Stimulated activated CD4-positive, alpha-beta T cell treated with anti-CD3 and anti-CD28 coated beads, Interleukin-12 subunit alpha, Interleukin-12 subunit beta, amount 100 ng/mL, for 24 hours (primary cell): ENCODE data around the gene CLIP4.

Experiments used
- DNase-seq, 2 experiments: peaks; one replicate each; pipeline ENCODE4 v3.0.0-alpha.2; 2020; ENCODE audit warnings: low read depth in 2 of 2

The CLIP4 gene

DNA sequence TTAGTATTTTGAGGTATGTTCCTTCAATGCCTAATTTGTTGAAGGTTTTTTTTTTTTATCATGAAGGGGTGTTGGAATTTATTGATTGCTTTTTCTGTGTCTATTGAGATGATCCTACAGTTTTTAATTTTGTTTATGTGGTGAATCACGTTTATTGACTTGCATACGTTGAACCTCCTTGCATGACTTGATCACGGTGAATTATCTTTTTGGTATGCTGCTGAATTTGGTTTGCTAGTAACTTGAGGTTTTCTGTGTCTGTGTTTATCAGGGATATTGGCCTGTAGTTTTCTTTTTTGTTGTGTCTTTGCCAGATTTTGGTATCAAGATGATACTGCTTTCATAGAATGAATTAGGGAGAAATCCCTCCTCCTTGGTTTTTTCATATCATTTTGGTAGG lies 23.9 kb downstream of the CLIP4 start:
- DNase-seq, result no peak

DNA sequence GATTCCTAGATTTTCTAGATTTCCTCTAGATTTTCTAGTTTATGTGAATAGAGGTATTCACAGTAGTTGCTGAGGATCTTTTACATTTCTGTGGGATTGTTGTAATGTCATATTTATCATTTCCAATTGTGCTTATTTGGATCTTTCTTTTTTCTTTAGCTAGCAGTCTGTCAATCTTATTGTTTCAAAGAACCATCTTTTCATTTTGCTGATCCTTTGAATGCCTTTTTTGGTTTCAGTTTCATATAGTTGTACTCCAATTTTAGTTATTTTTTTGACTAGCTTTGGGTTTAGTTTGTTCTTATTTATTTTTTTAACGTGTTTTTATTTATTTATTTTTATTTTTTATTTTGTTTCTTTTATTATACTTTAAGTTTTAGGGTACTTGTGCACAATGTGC lies 24.5 kb downstream of the CLIP4 start:
- no peak for DNase-seq

DNA sequence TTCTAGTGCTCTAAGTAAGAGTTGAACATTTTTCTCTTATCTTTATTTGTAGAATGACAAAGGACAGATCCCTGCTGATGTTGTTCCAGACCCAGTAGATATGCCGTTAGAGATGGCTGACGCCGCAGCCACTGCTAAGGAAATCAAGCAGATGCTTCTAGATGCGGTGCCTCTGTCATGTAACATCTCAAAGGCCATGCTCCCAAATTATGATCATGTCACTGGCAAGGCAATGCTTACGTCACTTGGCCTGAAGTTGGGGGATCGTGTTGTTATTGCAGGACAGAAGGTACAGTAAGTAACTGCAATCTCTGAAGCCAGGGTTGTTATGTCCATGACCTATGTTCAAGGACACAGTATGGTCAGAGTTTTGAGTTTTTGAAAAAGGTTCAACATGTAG lies 28.4 kb downstream of the CLIP4 start:
- DNase-seq, result no peak

DNA sequence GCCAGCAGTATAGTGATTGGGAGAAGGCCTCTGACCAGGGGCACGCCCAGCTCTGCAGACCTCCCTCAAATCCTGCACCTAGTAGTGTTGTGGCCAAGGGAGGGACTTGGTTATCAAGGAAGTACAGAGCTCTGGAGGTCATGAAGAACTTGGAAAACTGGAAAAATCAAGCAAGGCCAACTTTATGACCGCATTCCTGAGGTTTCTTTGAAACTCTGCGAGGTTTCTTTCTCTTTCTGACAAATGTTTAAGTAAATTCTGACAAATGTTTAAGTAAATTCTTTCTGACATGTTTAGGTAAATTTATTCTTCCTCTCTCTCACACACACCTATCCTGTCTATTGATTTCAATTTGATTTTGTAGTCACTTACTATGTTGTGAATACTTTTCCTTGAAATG lies 31.0 kb downstream of the CLIP4 start:
- DNase-seq, result no peak

DNA sequence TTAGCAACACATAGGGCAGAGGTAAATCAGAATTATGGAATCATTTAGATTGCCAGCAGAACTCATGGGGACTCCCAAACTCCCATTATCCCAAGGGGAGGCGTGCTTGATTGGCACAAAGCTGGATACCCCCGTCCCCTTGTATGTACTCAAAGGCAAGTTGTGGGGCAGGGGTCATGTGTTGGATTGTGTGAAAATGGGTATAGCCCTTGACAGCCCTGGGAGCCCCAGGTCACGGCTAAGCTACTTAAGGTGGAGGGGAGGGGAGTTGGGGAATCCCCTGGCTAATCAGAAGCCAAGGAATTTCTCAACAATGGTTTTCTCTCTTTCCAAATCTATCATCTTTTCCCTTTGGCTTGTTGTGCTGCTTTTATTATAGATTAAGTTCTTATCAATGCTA lies 32.7 kb downstream of the CLIP4 start:
- no peak for DNase-seq

DNA sequence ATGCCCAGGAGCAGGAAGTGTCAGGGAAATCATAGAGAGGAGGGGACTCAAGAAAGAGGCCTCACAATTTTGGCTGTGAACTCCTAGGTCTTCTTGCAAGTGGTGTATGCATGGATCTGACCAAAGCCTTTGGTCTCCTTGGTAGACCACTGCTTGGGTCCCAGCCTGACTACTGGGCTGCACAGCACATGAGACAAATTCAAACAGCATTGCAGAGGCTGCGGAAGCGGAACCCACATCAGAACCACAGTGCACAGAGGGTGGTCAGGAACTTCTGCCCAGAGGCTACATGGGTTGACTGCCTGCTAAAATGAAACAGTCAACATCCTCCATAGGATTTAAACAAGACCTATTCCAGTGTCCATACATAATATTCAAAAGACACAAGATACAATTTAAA lies 39.4 kb downstream of the CLIP4 start:
- DNase-seq, result no peak

DNA sequence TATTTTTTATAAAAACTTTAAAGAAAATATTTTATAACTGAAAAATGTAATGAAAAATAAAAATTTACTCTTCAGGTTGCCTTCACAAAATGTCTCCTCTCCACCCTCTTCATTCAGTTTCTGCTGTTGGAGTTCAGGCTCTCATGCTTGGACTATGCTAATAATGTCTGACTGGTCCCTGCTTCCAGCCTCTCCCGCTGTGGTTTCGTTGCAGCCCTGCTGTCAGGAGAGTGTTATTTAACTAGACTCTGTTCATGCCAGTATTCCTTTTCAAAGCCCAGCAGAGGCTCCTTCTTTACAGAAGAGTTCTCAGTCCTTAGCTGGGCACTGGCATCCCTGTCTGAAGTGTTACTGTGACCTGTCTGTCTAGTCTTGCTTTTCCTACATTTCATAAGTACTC lies 40.4 kb downstream of the CLIP4 start:
- no peak for DNase-seq

DNA sequence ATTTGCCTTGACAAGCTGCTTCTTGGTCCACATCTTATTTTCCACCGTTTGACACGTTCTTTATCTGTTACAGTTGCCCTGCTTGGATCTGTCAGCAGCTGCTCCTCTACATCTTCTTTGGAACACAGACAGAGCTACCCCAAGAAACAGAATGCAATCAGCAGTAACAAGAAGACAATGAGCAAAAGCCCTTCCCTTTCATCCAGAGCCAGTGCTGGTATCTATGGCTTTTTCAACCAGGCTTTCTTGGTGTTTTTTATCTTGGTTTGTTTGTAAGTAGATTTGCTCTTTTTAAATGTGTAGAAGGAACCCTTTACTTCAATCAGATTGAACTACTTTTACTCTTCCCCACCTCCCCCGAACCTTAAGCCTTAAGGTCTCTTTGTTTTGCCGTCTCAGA lies 41.9 kb downstream of the CLIP4 start:
- no peak for DNase-seq

DNA sequence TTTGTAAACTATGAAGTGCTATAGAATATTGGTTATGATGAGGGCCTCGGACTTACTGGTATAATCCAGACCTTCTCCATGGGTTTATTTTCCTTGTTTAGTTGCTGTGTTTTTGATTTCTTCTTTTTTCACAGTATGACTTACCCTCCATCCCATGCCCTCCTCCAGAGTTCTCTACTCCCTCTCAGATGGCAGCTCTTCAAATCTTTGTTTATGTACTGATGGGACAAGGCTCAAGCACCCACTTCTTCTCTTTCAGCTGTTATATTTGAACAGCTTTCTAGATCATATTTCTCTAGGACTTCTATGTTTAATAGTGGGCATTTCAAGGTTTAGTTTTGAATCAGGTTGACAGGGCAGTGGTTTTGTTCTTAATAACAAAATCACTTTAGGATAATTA lies 43.9 kb downstream of the CLIP4 start:
- DNase-seq, result no peak

DNA sequence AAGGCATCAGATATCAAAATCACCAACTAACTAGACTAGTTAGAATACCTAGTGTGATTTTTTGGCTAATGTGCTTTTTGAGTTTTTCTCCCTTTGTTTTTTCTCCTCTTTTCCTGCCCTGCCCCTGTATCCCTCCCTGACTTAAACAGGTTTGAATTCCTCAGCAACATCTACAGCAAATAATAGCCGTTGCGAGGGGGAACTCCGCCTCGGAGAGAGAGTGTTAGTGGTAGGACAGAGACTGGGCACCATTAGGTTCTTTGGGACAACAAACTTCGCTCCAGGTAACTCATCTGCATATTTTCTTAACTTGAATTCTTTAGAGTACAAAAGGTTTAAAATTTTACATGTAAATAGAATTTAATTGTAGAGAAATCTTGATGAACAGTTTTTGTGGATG lies 45.0 kb downstream of the CLIP4 start:
- DNase-seq, result no peak

DNA sequence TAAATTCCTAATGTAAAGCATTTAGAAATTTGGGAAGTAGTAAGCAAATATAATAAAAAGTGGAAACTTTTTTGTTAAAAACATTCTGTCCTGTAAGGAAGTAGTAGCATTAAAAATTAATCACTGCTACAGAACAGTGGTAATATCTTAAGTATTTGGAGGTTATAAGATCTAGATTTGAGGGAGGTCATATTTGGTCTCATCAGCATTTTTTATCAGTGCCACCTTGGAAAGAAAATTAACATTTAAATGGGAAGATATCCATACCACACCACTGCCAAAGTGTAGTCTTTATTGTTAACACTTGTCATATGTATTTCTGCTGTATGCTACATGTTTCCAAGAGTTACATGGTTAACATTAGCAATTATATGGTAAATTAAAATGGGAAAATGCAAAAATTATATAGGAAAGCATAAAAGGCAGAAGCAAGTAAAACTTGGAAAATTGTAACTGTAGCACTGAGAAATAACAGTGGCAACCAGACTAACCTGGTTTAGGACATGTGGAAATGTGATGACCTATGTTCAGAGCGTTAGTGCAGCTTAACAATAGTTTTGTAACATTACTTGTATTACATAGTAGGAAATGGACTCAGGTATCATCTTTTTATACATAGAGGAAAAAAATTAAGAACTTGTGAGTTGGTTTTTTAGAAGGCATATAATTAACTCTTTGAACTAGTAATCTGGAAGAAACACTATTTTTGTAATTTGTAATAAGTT lies 47.2 kb downstream of the CLIP4 start:
- no peak for DNase-seq

DNA sequence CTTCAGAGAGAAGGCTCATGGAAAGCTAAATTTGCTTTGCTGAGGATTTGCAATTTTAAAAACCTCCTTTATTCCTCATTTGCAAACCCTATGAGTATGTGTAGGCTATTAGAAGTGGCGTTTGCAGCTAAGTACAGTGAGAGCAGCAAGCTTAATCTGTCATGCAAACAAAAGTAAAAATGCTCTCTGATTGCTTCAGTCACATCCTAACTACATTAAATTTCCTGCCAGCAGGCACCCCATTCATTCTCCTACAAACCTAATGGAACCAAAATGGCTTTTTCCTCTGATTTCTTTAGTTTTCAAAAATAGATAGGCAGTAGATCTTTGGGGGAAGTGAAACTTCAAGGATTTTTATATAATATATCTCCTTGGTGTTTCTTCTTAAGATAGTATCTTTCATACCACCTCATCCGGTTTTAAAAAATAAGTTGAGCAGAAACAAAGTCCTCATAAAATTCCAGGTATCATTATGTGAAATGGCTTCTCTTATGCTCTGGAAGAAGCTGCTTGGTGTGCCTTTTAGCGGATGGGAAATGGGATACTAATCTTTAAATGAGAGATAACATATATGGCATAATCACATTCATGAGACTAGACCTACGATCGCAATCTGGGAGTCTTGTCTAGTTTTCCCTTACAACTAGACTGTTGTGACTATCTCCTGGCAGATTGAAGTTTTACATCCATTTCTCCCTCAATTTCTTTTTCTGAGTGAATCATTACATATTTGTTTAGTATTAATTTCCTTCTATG lies 49.1 kb downstream of the CLIP4 start:
- no peak for DNase-seq

DNA sequence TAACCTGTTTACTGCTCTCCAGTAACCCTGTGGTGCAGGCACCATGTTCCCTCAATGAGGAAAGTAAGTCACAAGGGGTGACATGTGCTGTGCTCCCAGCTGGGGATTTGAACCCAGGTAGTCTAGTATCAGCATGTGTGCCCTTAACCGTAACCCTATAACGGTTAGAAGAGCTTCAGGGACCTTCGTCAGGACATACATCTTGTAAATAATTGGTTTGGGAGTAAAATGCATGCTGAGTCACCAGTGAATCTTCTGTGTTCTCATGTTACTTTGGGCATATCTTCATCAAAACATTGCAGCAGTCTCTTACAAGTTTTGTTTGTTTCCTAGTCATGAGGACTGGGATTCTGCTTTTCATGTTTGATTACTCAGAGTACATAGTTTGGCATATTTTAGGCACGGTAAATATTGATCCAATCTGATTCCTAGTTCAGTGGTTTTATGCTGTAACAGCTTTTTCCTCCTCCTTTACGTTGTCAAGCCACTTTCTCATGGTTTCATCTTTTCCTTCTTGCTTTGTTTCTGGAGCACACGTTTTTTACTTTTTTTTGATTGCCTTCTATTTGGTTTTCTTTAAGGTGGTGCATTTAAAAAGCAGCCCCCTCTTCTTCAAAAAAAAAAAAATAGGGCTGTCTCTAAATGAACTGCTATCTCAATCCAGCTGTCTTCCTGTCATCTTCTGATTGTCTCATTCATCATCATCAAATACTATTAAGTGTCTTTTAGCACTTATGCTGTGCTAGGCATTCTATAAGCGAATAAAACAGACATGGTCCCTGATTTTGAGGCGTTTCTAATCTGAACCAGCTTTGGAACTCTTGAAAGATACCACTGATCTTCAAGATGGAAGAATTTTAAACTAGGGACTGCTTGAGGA lies 50.4 kb downstream of the CLIP4 start:
- no peak for DNase-seq

DNA sequence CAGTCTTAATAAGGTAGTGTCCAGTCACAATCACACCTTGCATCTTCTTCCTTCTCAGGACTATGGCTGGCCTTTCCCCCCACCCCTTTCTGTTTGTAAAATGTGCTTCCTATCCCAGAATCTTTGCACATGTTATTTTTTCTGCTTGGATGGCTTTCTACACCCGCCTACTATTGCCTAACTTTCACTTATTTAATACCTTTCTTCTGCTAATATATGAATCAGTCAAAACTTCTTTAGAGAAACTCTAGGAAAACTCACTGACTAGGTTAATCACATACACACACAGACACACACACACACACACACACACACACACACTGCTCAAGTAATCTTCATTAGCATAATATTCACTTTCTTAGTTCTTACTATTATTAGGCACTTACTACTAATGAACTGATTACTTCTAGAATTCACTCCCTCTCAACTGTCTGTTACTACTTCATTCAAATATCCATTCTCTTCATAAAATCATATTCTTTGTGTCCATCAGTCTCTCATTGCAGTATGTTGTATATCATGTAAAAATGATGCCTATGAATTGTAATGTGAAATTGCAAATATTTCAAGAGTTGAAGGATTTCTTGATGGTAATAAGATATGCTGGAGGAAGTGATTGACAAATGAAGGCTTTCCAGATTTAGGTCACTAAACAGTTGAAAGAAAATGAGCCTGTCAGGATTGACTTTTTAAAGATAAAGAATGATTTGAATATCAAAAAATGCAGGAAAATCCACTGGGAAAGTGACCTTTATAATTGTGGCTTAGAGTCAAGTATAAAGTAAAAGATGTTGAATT lies 51.2 kb downstream of the CLIP4 start:
- no peak for DNase-seq

DNA sequence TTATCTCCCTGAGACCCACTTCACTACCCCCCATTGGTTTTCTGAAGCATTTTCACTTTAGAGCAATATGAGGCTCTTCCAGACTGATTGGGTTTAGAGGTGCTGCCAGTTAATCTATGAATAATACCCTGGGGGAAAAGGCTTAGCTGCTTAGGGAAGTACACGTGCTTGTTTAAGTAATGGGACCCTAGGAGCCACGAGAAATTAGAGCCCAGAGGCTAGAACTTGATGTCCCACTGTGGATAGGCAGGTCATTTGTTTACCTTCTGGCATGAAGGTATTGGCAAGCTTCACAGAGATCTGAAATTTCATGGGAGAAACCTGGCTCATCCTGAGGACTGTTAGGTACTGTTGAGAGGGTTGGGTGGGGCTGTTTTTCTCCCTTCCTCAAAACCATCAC lies 59.7 kb downstream of the CLIP4 start:
- no peak for DNase-seq

DNA sequence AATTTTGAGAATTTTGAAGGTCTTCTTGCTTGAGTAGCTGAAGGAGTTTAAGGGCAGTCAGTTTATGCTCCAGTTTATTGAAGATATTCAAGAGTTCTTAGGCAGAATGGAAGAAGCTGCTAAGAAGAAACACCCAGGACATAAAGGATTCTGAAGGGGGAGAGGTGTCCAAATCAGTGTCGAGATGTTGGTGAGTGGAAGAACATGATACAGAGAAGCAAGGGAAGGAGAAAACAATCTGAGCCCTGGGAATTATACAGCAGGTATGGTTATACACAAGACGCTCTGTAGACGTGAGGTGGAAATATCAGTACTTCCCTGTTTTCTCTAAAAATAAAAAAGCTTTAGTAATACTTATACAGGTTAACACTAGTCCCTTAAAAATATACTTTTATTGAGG lies 60.1 kb downstream of the CLIP4 start:
- no peak for DNase-seq

DNA sequence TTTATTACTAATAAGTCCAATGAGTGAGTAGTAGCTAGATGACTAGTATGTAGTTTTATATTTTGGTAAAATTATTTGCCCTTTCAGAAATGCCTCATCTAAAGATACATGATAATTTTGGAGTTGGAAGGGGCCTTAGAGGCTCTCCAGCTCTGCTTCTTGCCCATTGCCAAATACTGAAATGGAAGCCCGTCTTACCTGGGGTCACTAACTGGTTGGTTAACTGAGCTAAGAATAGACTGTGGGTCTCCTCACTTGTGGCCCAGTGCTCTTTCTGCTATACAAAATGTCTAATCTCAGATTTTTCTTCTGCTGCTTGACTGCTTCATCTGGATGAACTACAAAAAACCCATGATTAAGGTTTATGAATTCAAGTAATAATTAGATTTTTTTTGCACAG lies 67.1 kb downstream of the CLIP4 start:
- DNase-seq, result no peak

DNA sequence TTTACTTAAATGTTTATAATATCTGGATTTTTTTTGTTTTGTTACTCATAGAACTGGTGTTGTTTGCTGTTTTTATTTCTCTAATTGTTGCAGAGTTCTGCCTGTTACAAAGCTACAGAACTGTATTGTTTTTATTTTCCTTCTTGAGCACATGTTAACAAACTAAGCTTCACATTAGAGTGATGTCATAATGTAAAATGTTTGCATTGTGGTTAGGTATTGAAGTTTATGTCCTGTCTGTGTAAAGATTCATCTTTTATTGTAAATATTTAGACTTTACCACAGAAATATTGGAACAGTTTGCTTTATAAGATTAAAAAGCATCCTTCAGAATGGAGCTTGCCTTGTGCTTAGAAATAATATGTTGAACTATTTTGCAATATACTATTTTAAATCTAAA lies 67.7 kb downstream of the CLIP4 start:
- DNase-seq, result no peak

DNA sequence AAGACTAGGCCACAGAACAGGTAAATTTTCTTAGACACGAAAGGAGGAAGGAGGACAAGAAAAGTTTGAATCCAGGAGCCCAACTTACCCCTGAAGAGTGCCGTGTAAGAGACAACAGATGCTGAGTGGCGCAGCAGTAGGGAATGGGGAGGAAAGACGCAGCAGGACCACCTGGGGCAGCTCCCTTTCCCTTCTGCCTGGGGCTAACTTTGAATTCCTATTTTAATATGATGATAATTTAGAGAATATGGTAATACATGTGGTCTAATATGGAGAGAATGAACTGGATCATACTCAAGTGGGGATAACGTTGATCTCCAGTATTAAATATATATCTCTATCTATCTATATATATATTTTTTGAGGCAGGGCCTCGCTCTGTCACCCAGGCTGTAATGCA lies 69.3 kb downstream of the CLIP4 start:
- DNase-seq, result no peak

DNA sequence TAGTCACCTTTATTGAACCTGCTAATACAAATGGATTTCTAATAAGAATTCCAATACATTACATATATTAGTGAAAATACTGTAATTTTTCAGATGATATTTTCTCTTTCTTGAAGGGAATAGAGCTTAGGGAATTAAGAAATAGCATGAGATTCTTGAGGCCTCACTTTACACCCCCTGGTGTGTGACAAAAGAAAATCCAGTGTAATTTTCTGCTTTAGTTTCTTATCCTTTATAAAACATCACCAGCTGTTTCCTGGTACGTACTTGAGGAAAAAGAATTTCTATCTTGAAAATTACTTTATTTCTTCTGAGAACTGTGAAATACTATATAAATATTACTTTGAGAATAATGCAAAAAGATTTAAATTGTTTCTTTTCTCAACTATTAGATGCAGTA lies 71.6 kb downstream of the CLIP4 start:
- no peak for DNase-seq

DNA sequence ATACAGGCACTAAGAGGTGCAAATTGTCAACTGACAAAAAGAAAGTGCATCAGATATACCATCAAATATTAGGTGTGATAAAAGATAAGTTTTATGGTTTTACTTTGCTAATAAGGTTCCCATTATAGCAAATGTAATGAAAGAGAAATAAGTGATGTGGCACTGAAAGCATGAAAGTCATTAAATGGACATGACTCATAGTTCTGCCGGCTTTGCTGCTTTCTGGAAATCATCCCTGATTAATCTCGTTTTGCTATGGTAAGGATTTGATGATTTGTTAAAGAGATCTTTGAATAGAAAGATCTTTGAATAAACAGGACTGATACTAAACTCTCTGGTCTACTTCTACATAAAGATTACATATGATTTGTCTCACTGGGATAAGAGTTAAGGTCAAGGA lies 72.7 kb downstream of the CLIP4 start:
- no peak for DNase-seq

DNA sequence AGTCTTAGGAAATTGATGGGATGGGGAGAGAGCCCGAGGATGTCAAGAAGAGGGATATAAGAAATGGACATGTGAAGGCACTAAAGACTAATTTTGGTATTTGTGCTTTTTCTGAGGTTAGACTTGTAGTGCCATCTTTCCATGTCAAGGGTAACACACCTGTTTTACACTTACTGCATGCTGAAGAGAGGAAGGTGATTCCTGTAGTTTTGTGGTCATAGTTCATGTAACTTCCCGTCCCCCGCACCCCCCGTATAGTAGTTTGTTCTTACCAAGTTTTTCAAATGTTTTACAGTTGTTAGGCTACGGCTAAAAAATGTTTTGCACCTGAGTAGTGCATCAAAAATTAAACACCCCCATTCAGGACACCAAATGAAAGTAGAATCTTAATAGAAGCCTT lies 73.8 kb downstream of the CLIP4 start:
- DNase-seq, result no peak
